Medulla oblongata (tissue), 1 donor: Measurements from ENCODE around the gene CAMTA2.
"Not testable (repeated sequence)": the region's sequence is repeated elsewhere in the genome, so short reads cannot be mapped to it uniquely, and the experiment has no call there.

Source experiments
- DNase-seq: peaks from one replicate; pipeline ENCODE4 v3.0.0-alpha.2; 2015; ENCODE audit errors: extremely low spot score

CAMTA2 gene

DNA sequence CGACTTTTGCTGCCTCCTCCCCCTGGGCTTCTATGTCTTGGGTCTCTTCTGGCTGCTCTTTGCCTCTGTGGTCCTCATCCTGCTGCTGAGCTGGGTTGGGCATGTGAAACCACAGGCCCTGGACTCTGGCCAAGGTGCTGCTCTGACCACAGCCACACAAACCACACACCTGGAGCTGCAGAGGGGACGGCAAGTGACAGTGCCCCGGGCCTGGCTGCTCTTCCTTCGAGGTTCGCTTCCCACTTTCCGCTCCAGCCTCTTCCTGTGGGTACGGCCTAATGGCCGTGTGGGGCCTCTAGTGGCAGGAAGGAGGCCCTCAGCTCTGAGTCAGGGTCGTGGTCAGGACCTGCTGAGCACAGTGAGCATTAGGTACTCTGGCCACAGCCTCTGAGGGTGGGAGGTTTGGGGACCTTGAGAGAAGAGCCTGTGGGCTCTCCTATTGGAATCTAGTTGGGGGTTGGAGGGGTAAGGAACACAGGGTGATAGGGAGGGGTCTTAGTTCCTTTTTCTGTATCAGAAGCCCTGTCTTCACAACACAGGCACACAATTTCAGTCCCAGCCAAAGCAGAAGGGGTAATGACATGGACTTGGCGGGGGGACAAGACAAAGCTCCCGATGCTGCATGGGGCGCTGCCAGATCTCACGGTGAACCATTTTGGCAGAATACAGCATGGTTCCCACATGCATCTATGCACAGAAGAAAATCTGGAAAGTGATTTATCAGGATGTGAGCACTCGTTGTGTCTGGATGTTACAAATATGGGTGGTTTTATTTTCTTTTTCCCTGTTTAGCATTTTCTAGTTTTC, 53.1 kb downstream of the CAMTA2 start:
- DNase-seq: peak; percentile 30

DNA sequence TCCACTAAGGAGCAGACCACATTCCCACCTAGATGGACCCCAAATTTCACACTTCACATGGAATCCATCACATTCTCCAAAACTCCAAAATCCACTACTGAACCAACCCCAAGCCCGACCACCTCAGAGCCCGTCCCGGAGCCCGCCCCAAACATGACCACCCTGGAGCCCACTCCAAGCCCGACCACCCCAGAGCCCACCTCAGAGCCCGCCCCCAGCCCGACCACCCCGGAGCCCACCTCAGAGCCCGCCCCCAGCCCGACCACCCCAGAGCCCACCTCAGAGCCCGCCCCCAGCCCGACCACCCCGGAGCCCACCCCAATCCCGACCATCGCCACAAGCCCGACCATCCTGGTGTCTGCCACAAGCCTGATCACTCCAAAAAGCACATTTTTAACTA, 53.8 kb downstream of the CAMTA2 start:
- DNase-seq: no peak

DNA sequence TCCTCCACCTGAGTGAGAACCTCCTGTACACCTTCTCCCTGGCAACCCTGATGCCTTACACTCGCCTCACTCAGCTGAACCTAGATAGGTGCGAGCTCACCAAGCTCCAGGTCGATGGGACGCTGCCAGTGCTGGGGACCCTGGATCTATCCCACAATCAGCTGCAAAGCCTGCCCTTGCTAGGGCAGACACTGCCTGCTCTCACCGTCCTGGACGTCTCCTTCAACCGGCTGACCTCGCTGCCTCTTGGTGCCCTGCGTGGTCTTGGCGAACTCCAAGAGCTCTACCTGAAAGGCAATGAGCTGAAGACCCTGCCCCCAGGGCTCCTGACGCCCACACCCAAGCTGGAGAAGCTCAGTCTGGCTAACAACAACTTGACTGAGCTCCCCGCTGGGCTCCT, 54.7 kb downstream of the CAMTA2 start:
- no peak for DNase-seq

DNA sequence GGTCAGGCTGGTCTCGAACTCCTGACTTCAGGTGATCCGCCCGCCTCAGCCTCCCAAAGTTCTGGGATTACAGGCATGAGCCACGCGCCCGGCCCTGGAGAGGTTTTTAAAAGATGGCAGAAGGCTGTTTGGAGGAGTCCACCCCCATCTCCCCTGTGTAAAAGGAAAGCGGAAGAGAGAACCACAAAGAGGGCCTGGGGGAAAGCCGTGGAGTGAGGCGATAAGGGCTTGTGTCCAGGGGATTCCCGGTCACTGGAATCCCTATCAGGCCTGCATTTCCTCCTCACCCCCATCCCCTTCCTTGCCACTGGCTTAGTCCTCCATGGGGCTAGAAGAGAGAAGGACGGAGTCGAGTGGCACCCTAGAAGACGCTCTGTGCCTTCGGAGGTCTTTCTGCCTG, 55.5 kb downstream of the CAMTA2 start, which contains the start of gene GP1BA:
GP1BA (plus strand) TSS at position 315 of the 400 bp plus-strand sequence. CDS start 328 bp downstream, outside the sequence.
- no peak for DNase-seq

DNA sequence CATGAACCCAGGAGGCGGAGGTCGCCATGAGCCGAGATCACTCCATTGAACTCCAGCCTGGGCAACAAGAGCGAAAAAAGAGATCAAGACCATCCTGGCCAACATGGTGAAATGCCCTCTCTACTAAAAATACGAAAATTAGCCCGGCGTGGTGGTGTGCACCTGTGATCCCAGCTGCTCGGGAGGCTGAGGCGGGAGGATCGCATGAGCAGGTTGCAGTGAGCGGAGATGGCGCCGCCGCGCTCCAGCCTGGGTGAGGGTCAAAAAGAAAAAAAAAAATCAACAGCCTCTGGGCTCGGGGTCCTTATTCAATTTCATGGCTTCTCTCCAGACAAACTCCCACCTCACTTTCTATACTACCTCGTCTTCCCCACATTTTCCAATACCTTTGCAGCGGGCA, 58.6 kb downstream of the CAMTA2 start:
- DNase-seq: no peak

DNA sequence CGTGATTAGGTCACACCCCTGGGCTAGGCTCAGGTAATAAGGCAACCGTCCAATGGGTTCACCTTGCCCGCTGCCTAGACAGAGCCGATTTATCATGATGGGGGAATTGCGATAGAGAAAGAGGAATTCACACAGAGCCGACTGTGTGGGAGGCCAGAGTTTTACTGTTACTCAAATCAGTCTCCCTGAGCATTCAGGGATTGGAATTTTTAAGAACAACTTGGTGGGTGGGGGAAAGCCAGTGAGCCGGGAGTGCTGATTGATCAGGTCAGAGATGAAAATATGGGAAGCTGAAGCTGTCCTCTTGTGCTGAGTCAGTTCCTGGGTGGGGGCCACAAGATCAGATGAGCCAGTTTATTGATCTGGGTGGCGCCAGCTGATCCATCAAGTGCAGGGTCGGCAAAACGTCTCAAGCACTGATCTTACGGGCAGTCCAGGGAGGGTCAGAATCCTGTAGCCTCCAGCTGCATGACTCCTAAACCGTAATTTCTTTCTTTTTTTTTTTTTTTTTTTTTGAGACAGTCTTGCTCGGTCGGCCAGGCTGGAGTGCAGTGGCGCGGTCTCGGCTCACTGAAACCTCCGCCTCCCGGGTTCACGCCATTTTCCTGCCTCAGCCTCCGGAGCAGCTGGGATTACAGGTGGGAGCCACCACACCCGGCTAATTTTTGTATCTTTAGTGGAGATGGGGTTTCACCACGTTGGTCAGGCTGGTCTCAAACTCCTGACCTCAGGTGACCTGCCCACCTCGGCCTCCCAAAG, 60.7 kb downstream of the CAMTA2 start:
- DNase-seq: not testable (repeated sequence)

DNA sequence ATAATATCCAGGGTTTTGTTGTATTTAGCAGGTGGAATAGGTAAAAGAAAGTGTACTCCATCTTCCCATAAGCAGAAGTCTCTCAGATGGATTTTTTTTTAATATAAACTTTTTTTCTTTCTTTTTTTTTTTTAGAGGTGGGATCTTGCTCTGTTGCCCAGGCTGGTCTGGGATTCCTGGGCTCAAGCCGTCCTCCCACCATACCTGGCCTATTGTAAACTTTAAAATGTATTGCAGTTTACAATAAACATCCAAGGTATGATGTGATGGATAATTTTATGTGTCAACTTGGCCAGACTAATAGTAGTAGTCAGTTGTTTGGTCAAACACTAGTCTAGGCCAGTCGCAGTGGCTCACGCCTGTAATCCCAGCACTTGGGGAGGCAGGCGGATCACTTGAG, 66.2 kb downstream of the CAMTA2 start:
- no peak for DNase-seq

DNA sequence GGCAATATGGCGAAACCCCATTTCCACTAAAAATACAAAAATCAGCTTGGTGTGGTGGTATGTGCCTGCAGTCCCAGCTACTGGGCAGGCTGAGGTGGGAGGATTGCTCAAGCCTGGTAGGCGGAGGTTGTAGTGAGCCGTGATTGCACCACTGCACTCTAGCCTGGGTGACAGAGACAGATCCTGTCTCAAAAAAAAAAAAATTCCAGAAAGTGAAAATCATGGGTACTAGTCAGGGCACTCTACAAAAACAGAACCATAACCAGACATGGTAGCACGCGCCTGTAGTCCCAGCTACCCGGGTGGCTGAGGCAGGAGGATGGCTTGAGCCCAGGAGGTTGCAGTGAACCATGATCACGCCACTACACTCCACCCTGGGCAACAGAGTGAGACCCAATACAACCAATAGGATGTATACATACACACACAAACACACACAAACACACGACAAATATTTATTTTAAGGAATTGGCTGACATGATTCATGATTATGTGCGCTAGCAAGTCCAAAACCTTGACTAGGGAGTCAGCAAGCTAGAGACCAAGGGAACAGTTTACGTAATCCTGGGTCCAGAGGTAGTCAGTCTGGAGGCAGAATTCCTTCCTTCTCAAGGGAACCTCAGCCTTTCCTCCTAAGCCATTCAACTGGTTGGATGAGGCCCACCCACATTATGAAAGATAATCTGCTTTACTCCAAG, 67.0 kb downstream of the CAMTA2 start:
- DNase-seq: no peak

DNA sequence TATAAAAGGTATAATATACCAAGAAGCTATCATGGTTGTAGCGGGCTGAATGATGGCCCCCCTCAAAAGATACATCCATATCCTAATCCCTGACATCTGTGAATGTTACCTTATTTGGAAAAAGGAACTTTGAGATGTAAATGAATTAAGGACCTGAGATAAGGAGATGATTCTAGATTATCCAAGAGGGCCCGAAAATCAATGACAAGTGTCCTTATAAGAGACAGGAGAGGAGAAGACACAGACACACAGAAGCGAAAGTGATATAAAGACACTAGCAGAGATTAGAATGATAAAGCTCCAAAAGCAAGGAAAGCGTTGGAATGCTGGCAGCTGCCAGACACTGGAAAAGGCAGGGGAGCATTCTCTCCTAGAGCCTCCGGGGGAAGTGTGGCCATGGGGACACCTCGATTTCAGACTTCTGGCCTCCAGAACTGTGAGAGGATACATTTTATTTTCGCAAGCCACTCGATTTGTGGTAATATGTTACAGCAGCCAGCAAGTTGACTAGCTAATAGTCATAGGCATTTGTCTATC, 67.9 kb downstream of the CAMTA2 start:
- no peak for DNase-seq
